Measurements from ENCODE around the gene TXNRD2.

TXNRD2 gene

GRCh38 chr22:19873960-19874306 lies 67.7 kb downstream of the TXNRD2 start:
- no peak for DNase-seq

- DNase-seq, result no peak
Observed at GRCh38 chr22:19873138-19873959, 68.3 kb downstream of the TXNRD2 start.

- DNase-seq, result no peak
Observed at GRCh38 chr22:19872779-19873137, 68.9 kb downstream of the TXNRD2 start.

GRCh38 chr22:19871845-19872778 lies 69.5 kb downstream of the TXNRD2 start:
- no peak for DNase-seq

- no peak for DNase-seq
Observed at GRCh38 chr22:19871023-19871844, 70.4 kb downstream of the TXNRD2 start.

GRCh38 chr22:19870153-19871022 lies 71.2 kb downstream of the TXNRD2 start:
- no peak for DNase-seq

GRCh38 chr22:19869497-19870152 lies 72.0 kb downstream of the TXNRD2 start:
- DNase-seq, result no peak

GRCh38 chr22:19868773-19869471 lies 72.7 kb downstream of the TXNRD2 start:
- no peak for DNase-seq

- no peak for DNase-seq
Observed at GRCh38 chr22:19868333-19868732, 73.3 kb downstream of the TXNRD2 start.

GRCh38 chr22:19867617-19868016 lies 74.0 kb downstream of the TXNRD2 start:
- no peak for DNase-seq

GRCh38 chr22:19866665-19867009 lies 75.0 kb downstream of the TXNRD2 start:
- DNase-seq, result no peak

- no peak for DNase-seq
Observed at GRCh38 chr22:19865141-19865829, 76.3 kb downstream of the TXNRD2 start.

GRCh38 chr22:19864538-19865106 lies 77.0 kb downstream of the TXNRD2 start:
- no peak for DNase-seq

- no peak for DNase-seq
Observed at GRCh38 chr22:19863571-19863970, 78.0 kb downstream of the TXNRD2 start.

GRCh38 chr22:19862619-19863246 lies 78.9 kb downstream of the TXNRD2 start:
- DNase-seq, result no peak

GRCh38 chr22:19859861-19860510 lies 81.6 kb downstream of the TXNRD2 start:
- no peak for DNase-seq

GRCh38 chr22:19857382-19857781 lies 84.2 kb downstream of the TXNRD2 start:
- no peak for DNase-seq

- DNase-seq, result no peak
Observed at GRCh38 chr22:19855504-19856409, 85.9 kb downstream of the TXNRD2 start.

Measured in NCI-H226 (cell line).